ENCODE data around the gene TAF1A.
"Not testable (repeated sequence)": the region's sequence is repeated elsewhere in the genome, so short reads cannot be mapped to it uniquely, and the experiment has no call there.

Gene TAF1A

GRCh38 chr1:222589462-222590302 lies at the start of gene TAF1A:
TSS of gene TAF1A (minus strand) at chr1:222589933.
- DNase-seq, result peak; percentile 85 to 89

DNA sequence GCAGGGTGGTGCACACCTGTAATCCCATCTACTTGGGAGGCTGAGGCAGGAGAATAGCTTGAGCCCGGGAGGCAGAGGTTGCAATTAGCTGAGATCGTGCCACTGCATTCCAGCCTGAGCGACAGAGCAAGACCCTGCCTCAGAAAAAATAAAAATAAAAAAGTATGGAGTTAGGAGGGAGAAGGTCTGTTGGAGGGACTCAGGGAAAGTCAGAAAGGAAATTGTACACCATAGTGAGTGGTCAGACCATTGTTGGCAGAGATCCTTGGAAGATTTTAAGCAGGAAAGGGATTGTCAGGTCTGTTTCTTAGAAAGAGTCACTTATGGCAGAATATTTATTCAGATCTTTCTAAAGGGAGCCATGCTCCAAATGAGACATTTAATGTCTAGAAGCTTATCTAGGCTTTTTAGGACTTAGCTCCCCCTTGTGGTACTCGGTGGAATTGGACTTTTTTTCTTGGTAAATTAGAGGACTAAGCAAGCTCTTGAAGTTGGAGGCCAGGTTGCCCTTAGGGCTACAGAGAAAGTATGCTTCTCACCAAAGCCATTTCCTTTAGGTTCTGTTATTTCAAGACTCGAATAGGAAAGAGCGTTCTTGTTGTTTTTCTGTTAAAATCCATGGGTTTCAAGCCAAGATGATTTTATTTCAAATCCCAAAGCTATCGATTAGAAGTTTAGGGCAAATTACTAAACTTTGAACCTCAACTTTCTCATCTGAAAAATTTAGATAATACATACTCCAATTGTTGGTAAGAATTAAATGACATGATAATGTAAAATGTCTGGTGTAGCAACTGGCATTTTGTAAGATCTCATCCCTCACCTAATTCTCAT lies 44.7 kb upstream of the TAF1A start:
- peak; percentile 38 to 68 for DNase-seq

DNA sequence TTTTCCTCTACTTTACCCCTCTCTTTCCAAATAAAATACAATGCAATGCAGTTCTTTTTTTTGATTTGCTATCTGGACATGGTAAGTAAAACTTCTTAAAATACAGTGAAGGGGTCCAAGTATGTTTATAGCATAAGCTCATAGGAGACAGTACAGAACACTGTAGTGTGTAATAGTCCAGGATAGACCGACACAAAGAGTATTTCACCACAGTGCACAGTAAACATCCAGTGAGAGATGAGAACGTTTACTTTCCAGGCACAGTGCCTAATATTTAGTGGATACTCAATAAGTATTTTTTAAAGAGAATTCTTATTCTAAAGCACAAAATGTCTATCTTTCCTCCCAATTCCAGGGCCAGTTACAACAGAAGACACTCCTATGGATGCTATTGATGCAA lies 43.0 kb upstream of the TAF1A start:
- DNase-seq, result no peak

DNA sequence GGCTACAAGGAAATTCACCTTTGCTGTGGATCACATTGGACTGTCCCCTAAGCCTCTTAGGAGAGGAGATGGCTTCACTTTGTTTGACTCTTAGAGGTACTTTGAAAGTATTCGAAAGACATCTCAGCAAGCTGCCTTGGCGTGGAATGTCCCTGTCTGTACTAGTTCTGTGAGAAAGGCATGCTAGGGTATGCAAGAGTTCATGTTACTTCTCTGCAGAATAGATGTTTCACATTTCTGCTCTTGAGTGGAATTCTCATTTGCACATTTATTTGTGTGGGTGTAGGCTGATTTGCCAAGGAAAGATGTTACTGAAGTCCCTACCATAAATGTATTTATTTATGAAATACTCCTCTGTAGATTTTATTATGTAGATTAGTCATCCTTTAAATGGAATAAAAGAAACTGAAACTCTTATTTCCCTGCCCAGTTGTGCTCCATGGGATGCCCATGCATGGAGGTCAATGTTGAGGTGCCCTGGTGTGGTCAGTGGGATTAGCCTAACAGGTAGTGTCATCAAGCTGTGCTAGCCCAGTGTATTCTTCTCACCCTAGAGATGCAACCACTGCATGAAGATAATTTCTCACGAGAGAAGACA lies 42.0 kb upstream of the TAF1A start:
- DNase-seq, result no peak

DNA sequence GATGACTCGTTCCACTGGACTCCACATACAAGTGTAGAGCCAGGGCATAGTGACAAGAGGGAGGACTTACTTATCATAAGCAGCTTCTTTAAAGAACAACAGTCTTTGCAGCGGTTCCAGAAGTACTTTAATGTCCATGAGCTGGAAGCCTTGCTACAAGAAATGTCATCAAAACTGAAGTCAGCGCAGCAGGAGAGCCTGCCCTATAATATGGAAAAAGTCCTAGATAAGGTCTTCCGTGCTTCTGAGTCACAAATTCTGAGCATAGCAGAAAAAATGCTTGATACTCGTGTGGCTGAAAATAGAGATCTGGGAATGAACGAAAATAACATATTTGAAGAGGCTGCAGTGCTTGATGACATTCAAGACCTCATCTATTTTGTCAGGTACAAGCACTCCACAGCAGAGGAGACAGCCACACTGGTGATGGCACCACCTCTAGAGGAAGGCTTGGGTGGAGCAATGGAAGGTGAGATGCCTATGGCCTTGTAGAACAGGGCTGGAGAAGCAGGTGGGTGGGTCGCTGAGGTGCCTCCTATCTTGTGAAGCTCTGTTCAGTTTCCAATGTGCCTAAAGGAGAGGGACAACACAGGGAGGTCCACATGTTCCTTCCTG lies 40.3 kb upstream of the TAF1A start:
- no peak for DNase-seq

DNA sequence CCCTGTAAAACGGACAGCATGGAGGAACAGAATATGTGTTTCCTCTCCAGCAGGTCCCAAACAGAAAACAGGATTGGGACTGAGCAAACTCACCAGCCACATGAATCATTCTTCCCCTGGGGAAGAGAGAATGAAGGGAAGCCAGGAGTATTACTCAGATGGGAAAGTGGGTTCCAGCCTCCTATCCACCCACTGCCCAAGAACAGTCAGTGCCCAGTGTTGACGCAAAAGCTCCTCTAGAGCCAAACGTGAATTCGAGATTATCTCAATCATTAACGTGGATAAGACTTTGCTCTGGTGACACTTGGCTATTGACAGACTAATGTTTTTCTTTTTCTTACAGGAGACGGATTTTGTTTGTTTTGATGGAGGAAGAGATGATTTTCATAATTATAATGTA lies 37.5 kb upstream of the TAF1A start:
- DNase-seq, result no peak

DNA sequence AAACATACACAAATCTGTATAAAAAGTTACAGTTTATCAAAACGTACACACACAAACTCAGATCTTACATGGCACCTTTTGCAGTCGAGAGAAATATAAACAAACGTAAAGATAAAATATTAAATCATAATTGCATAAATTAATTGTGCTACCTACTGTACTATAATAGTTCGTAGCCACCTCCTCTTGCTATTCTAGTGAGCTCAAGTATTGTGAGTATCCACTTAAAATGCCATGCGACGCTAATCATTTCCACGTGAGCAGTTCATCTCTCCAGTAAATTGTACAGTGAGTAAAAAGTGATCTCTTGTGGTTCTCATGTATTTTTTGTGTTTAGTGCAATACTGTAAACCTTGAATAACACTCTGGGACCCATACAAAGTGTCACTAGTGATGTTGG lies 34.5 kb upstream of the TAF1A start:
- no peak for DNase-seq

GRCh38 chr1:222623458-222623857 lies 33.7 kb upstream of the TAF1A start:
- DNase-seq, result no peak

DNA sequence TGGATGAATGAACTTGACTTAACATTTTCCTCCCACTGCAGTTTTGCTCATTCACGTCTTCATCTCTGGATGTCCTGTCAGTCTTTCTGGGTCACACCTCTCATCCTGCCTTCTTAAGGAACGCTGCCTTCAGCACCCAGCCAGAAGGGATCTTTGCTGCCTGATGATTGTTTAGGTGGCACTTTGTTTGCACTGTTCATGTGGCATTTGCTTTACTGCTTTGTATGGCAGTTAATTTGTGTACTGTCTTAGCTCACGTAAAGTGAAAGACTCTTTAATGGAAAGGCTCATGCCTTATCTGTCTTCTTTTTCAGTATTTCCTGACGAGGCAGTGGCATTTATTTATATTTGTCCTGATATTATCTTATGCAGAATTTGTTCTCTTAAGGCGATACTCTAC lies 33.0 kb upstream of the TAF1A start:
- DNase-seq, result no peak

DNA sequence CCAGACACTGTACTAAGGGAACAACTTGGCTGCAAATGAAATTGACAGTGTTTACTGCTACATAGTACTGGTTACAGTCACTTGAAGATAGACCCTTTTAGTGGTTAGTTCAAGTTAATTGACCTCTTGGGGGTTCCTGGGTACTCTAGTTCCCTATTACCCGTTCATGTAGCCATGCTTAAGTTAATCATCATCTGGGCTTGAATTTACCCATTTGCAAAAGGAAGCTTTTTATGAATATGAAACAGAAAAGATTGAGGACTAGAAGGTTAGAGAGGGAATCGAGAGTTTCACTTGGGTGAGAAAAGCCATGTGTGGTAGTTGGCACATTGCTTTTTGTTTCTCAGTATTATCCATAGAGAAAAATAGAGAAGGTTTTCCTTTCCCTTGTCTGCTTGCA lies 30.8 kb upstream of the TAF1A start:
- no peak for DNase-seq

GRCh38 chr1:222618880-222619596 lies 29.3 kb upstream of the TAF1A start:
- DNase-seq, result peak; percentile 22 to 25

GRCh38 chr1:222618001-222618879 lies 28.5 kb upstream of the TAF1A start, which contains the start of gene MIA3:
TSS of gene MIA3 (plus strand) at chr1:222618097. CDS start at chr1:222618111, 14 bp downstream.
- DNase-seq, result peak; percentile 71 to 73

- peak; percentile 83 to 87 for DNase-seq
Measured at GRCh38 chr1:222617367-222617951, 27.7 kb upstream of the TAF1A start.

DNA sequence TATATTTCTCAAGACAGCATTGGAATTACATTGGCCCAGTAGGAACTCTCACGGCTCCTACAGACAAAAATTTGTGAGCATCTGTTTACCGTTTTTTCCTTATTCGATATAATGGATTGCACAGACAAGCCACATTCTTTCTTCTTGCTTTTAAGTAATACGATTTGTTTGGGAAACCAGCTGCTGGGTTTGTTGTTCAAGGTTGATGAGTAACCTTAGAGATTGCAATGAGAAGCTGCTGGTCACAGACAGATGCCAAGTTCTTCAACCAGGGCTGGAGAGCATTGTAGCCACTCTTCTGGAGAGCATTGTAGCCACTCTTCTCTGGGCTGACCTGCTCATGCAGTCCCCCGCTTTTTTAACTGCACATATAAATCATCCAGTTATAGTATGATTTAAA lies 26.8 kb upstream of the TAF1A start:
- no peak for DNase-seq

DNA sequence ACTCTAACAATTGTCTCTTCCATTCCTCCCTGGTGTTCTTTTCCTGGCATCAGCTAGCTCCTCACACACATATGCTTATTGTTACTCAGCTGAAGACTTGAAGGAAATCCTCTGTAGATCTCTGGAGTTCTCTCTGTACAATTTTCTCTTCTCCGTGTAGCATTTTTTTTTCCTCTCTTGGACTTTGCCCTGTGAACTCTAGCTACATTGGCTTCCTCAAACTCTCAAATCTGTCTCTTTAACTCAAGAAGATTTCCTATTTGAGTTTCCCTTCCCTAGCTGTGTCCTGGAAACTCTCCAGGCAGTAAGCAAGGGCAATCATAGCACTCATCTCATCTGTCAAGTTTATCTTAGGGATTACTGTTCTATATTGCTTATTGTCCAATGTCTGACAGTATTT lies 23.9 kb upstream of the TAF1A start:
- DNase-seq, result no peak

GRCh38 chr1:222610728-222611127 lies 21.0 kb upstream of the TAF1A start:
- DNase-seq, result no peak

DNA sequence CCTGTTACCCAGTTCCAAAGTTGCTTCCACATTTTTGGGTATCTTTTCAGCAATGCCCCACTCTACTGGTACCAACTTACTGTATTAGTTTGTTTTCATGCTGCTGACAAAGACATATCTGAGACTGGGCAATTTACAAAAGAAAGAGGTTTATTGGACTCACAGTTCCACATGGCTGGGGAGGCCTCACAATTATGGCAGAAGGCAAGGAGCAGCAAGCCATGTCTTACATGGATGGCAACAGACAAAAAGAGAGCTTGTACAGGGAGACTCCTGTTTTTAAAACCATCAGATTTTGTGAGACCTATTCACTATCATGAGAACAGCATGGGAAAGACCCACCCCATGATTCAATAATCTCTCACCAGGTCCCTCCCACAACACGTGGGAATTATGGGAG lies 19.4 kb upstream of the TAF1A start:
- DNase-seq, result not testable (repeated sequence)

DNA sequence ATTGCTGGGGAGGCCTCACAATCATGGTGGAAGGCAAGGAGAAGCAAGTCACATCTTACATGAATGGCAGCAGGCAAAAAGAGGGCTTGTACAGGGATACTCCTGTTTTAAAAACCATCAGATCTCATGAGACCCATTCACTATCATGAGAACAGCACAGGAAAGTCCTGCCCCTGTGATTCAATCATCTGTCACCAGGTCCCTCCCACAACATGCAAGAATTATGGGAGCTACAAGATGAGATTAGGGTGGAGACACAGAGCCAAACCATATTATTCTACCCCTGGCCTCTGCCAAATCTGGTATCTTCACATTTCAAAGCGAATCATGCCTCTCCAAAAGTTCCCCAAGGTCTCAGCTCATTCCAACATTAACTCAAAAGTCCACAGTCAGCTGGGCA lies 17.0 kb upstream of the TAF1A start:
- no peak for DNase-seq

- DNase-seq, result no peak
Measured at GRCh38 chr1:222601257-222601656, 11.5 kb upstream of the TAF1A start.

DNA sequence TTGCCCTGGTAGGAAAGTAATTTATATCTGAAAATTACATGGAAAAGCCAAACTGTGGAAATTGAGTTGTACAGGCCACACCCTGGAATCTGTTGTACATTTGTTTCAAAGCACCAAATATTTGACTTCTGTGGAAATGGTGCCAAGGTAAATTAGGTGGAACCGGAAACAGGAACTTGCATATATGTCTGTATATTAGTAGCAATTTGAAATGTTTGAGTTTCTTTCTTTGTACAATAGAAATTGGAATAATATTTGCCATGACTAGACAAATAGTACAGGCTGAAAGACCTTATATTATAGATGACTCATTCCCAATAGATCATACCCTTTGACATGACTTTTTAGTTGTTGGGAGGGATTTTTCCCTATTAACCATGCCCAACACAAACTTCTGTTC lies 10.5 kb upstream of the TAF1A start:
- no peak for DNase-seq

- no peak for DNase-seq
Measured at GRCh38 chr1:222596696-222597095, 7.0 kb upstream of the TAF1A start.

Data from activated CD4-positive, alpha-beta T cell treated with anti-CD3 and anti-CD28 coated beads, Interleukin-2, amount 50 U/mL, for 48 hours (primary cell).